Heart left ventricle (tissue), 16 donors: ENCODE measurements around the gene FOXQ1. TPM values are rescaled to one million over a fixed set of nuclear protein-coding genes. Genes with fewer than 3 reads are reported as not detected.

Source experiments
- ATAC-seq, 4 donors: fragments of 200-7000 bp; cut with Tn5 transposase; one replicate each; pipeline ENCODE4 v1.9.1; 2020 to 2022; ENCODE audit warnings: moderate library complexity in 4 of 4, mild to moderate bottlenecking in 3 of 4, moderate number of reproducible peaks in 1 of 4
- DNase-seq, 5 donors: peaks; one replicate each; pipeline ENCODE4 v3.0.0-alpha.2; 2020
- H3K27ac ChIP-seq, 12 donors: fragments of 200-600 bp; sonication (generic) in 4 of 12; one replicate each; pipeline versions ENCODE4 v1.5.0 to v1.8.0; 2016 to 2022; ENCODE audit warnings: mild to moderate bottlenecking in 2 of 12
- H3K27me3 ChIP-seq, 9 donors: fragments of 200-600 bp; sonication (generic) in 2 of 9; one replicate each; pipeline versions ENCODE4 v1.5.1 to v1.8.0; 2016 to 2022; ENCODE audit warnings: mild to moderate bottlenecking in 3 of 9
- H3K36me3 ChIP-seq, 9 donors: fragments of 200-600 bp; sonication (generic) in 2 of 9; one replicate each; pipeline versions ENCODE4 v1.5.0 to v1.8.0; 2018 to 2022; ENCODE audit warnings: mild to moderate bottlenecking in 2 of 9
- H3K4me1 ChIP-seq, 12 donors: fragments of 200-600 bp; sonication (generic) in 4 of 12; one replicate each; pipeline versions ENCODE4 v1.5.0 to v1.8.0; 2016 to 2022; ENCODE audit warnings: mild to moderate bottlenecking in 3 of 12
- H3K4me3 ChIP-seq, 12 donors: fragments of 200-600 bp; sonication (generic) in 4 of 12; one replicate each; pipeline versions ENCODE4 v1.5.0 to v1.8.0; 2017 to 2022; ENCODE audit warnings: mild to moderate bottlenecking in 9 of 12, moderate library complexity in 4 of 12
- H3K9me3 ChIP-seq, 12 donors: fragments of 200-600 bp; sonication (generic) in 4 of 12; one replicate each; pipeline versions ENCODE4 v1.5.0 to v1.8.0; 2016 to 2022; ENCODE audit warnings: mild to moderate bottlenecking in 1 of 12
- POLR2A ChIP-seq, 2 donors: fragments of 450-650 bp; IDR thresholded peaks; one replicate each; pipeline ENCODE4 v1.6.1; 2017; ENCODE audit warnings: antibody characterized with exemption in 2 of 2, mild to moderate bottlenecking in 2 of 2, moderate library complexity in 2 of 2
- WGBS, 4 donors: extraction: QIAGEN DNeasy Blood & Tissue Kit in 2 of 4; methylation state at CpG; one replicate each; pipeline versions ENCODE4 v1.1.5 to v1.1.7; 2013 to 2018; 5-methylcytosine and 5-hydroxymethylcytosine counted together
- intact Hi-C, 10 donors: fragments of 100-400 bp; cut with DNase I; formaldehyde crosslinking; loops; one replicate each; pipeline versions ENCODE4 v1.11.1 to v1.14.2; 2022
- polyA plus RNA-seq, 2 donors: library from polyadenylated mRNA; stranded (reverse); fragments of 200-250 nt; gene quantifications; one replicate each; pipeline ENCODE4 v1.2.3, GENCODE V29; 2013
- total RNA-seq, 9 donors: library from RNA; depleted of rRNA in 2 of 9; stranded (reverse); fragments of >200 nt in 2 of 9; fragmentation: NEBNext Ultra II Directional in 3 of 9; extraction: Animal tissue kit (Norgen Biotek cat#: 25700) in 3 of 9; gene quantifications; one replicate each; pipeline versions ENCODE4 v1.1.0 to v1.2.4, GENCODE V29; 2016 to 2023
- TF ChIP-seq, protein P1 (sequence below), 12 donors: fragments of 200-600 bp; sonication (generic) in 4 of 12; IDR thresholded peaks; one replicate each; pipeline versions ENCODE4 v1.5.0 to v1.8.0; 2018 to 2022; ENCODE audit warnings: antibody characterized with exemption in 12 of 12, mild to moderate bottlenecking in 5 of 12
- donor health status: ischemic (EF 13 %, LVEDD 7.1; RV severe dilation, severe dysfunction).
- donor health status: healthy with polysubstance abuse.
- donor health status: DM: no; HTN: yes; CAD: no.
- donor health status: DM: no; HTN: no; CAD: no.
- donor health status: ischemic (EF 25% LVEDD 6.9; RV normal size, moderate dysfunction).
- donor health status: ischemic (EF 25% LVEDD 5.7; RV mildly dilated, moderate dysfunction).
- donor health status: healthy.
- donor health status: DM: yes; HTN: yes; CAD: no.
- donor health status: ischemic (EF 35%, LVEDD 5.7; RV mildly dilated, moderate dysfunction).
- donor health status: nonischemic (EF 11% LVEDD 7.7; RV severe dilation, severe dysfunction).
- donor health status: DM: yes; HTN: yes; CAD: no.
- donor health status: PGD.
- donor health status: ischemic (EF 29% LVEDD 5.4; RV normal size, mild dysfunction).
- donor health status: nonischemic (EF 23%, LVEDD 6.1; RV moderate dilation, normal function).

Gene FOXQ1
- total and polyA plus RNA-seq, 11 donors: 0.08 TPM; not detected in 10

- intact Hi-C loops: no loop called here
- peaks cover 0 to 44% (median 0%) of the 10 kb centered on the region in 9 donors for H3K27me3 ChIP-seq
- WGBS, 4 donors: 83 to 87% (median 83%) methylated on average over 7 of the region's 7 CpGs
- H3K36me3 ChIP-seq: no peaks in the 10 kb centered on the region
- H3K27ac ChIP-seq: no peak overlapping the region
- no peak for DNase-seq
- no peak overlapping the region for H3K4me3 ChIP-seq
- H3K4me1 ChIP-seq: peaks cover 0 to 4% (median 0%) of the 10 kb centered on the region in 12 donors
- TF ChIP-seq, protein P1, sequence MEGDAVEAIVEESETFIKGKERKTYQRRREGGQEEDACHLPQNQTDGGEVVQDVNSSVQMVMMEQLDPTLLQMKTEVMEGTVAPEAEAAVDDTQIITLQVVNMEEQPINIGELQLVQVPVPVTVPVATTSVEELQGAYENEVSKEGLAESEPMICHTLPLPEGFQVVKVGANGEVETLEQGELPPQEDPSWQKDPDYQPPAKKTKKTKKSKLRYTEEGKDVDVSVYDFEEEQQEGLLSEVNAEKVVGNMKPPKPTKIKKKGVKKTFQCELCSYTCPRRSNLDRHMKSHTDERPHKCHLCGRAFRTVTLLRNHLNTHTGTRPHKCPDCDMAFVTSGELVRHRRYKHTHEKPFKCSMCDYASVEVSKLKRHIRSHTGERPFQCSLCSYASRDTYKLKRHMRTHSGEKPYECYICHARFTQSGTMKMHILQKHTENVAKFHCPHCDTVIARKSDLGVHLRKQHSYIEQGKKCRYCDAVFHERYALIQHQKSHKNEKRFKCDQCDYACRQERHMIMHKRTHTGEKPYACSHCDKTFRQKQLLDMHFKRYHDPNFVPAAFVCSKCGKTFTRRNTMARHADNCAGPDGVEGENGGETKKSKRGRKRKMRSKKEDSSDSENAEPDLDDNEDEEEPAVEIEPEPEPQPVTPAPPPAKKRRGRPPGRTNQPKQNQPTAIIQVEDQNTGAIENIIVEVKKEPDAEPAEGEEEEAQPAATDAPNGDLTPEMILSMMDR (IDR thresholded peaks at IDR 0.05): no peak
- no peak for TF ChIP-seq POLR2A (IDR thresholded peaks at IDR 0.05)
- H3K9me3 ChIP-seq: peaks cover 0 to 4% (median 0%) of the 10 kb centered on the region in 12 donors
- ATAC-seq: no peak
Measured at GRCh38 chr6:1324936-1325335, 13.0 kb downstream of the FOXQ1 start.

- TF ChIP-seq POLR2A (IDR thresholded peaks at IDR 0.05): no peak
- intact Hi-C loops: no loop called here
- Histone ChIP-seq H3K4me1 (peaks cover 0 to 4% (median 0%) of the 10 kb centered on the region in 12 donors), H3K4me3 (no peak overlapping the region), H3K9me3 (peaks cover 0 to 5% (median 0%) of the 10 kb centered on the region in 12 donors), H3K27ac (no peak overlapping the region), H3K36me3 (no peaks in the 10 kb centered on the region), H3K27me3 (peaks cover 0 to 44% (median 0%) of the 10 kb centered on the region in 9 donors)
- 79 to 85% (median 83%) methylated on average over 6 of the region's 6 CpGs for WGBS, 4 donors
- ATAC-seq (peak in 1 of 4 donors; percentile 38), DNase-seq (no peak)
Measured at GRCh38 chr6:1325461-1326309, 13.8 kb downstream of the FOXQ1 start.

GRCh38 chr6:1326535-1327121, 14.7 kb downstream of the FOXQ1 start:
- TF ChIP-seq POLR2A (IDR thresholded peaks at IDR 0.05): no peak
- TF ChIP-seq, protein P1 (IDR thresholded peaks at IDR 0.05): no peak
- Histone ChIP-seq H3K4me1 (peaks cover 0 to 4% (median 0%) of the 10 kb centered on the region in 12 donors), H3K9me3 (peaks cover 0 to 5% (median 0%) of the 10 kb centered on the region in 12 donors), H3K27ac (no peak overlapping the region), H3K36me3 (no peaks in the 10 kb centered on the region), H3K27me3 (peaks cover 0 to 44% (median 0%) of the 10 kb centered on the region in 9 donors), H3K4me3 (no peak overlapping the region)
- intact Hi-C loops: no loop called here
- no peak for ATAC-seq
- no peak for DNase-seq
- 36 to 59% (median 55%) methylated on average over 9 to 11 of the region's 11 CpGs for WGBS, 4 donors

GRCh38 chr6:1327630-1328029, 15.7 kb downstream of the FOXQ1 start:
- Histone ChIP-seq H3K27me3 (peaks cover 0 to 43% (median 0%) of the 10 kb centered on the region in 9 donors), H3K4me1 (no peaks in the 10 kb centered on the region), H3K27ac (no peak overlapping the region), H3K36me3 (no peaks in the 10 kb centered on the region), H3K4me3 (no peak overlapping the region), H3K9me3 (peaks cover 0 to 5% (median 0%) of the 10 kb centered on the region in 12 donors)
- TF ChIP-seq, protein P1 (IDR thresholded peaks at IDR 0.05): no peak
- TF ChIP-seq POLR2A (IDR thresholded peaks at IDR 0.05): no peak
- DNase-seq: no peak
- 78 to 81% (median 80%) methylated on average over 8 of the region's 8 CpGs for WGBS, 4 donors
- no peak for ATAC-seq
- intact Hi-C loops: loop anchor here in 1 of 10 donors (1.0 kb wide), 1 partner anchor 16 kb away; no protein-coding TSS in a partner anchor
